NT2/D1 (cell line): ENCODE results near the gene TENM4.

Source experiments
- DNase-seq: peaks from one replicate; pipeline ENCODE4 v3.0.0-alpha.2; 2011; ENCODE audit warnings: low read depth, low spot score
- H3K27me3 ChIP-seq: 2 replicates; pipeline ENCODE4 v1.6.0; 2011; ENCODE audit warnings: mild to moderate bottlenecking; ENCODE audit not compliant: insufficient read length, insufficient read depth
- H3K36me3 ChIP-seq: 2 replicates; pipeline ENCODE4 v1.6.1; 2011; ENCODE audit warnings: mild to moderate bottlenecking, low read length, mixed read lengths; ENCODE audit not compliant: insufficient read depth, insufficient read length
- H3K4me1 ChIP-seq: 2 replicates; pipeline ENCODE4 v1.5.1; 2011; ENCODE audit not compliant: insufficient read depth, insufficient read length
- H3K4me3 ChIP-seq: 2 replicates; pipeline ENCODE4 v1.5.1; 2011; ENCODE audit warnings: low read depth; ENCODE audit not compliant: insufficient read length
- H3K9ac ChIP-seq: 2 replicates; pipeline ENCODE4 v1.6.0; 2011; ENCODE audit warnings: low read depth; ENCODE audit not compliant: insufficient read length
- H3K9me3 ChIP-seq: 2 replicates; pipeline ENCODE4 v1.5.1; 2011; ENCODE audit warnings: mild to moderate bottlenecking, low read length; ENCODE audit not compliant: insufficient read depth
- SUZ12 ChIP-seq: IDR thresholded peaks from 2 replicates; pipeline ENCODE4 v1.6.1; 2011; ENCODE audit not compliant: insufficient read length, insufficient read depth; ENCODE audit errors: extremely low read depth
- YY1 ChIP-seq: IDR thresholded peaks from 2 replicates; pipeline ENCODE4 v1.6.1; 2011; ENCODE audit not compliant: insufficient read length, insufficient read depth
- ZNF274 ChIP-seq: IDR thresholded peaks from 2 replicates; pipeline ENCODE4 v1.6.1; 2011; ENCODE audit warnings: mild to moderate bottlenecking, low read depth, low read length

TENM4 gene

GRCh38 chr11:78666675-78667160 is 774.1 kb downstream of the TENM4 start:
- H3K9ac ChIP-seq, result no peak overlapping the region
- H3K9me3 ChIP-seq, result no peaks in the 10 kb centered on the region
- H3K27me3 ChIP-seq, result no peaks in the 10 kb centered on the region
- no peak overlapping the region for H3K4me3 ChIP-seq
- DNase-seq, result no peak
- H3K4me1 ChIP-seq, result no peaks in the 10 kb centered on the region
- TF ChIP-seq SUZ12 (no peak), ZNF274 (no peak), YY1 (no peak)
- H3K36me3 ChIP-seq, result peaks cover 19% of the 10 kb centered on the region

GRCh38 chr11:78664636-78665035 is 776.2 kb downstream of the TENM4 start:
- Histone ChIP-seq H3K9ac (no peak overlapping the region), H3K4me1 (no peaks in the 10 kb centered on the region), H3K36me3 (peaks cover 14% of the 10 kb centered on the region), H3K9me3 (no peaks in the 10 kb centered on the region), H3K27me3 (no peaks in the 10 kb centered on the region), H3K4me3 (no peak overlapping the region)
- DNase-seq, result no peak
- TF ChIP-seq ZNF274 (no peak), SUZ12 (no peak), YY1 (no peak)

- H3K4me1 ChIP-seq, result no peaks in the 10 kb centered on the region
- H3K9me3 ChIP-seq, result no peaks in the 10 kb centered on the region
- no peak overlapping the region for H3K9ac ChIP-seq
- TF ChIP-seq SUZ12 (no peak), YY1 (no peak), ZNF274 (no peak)
- H3K4me3 ChIP-seq, result no peak overlapping the region
- no peaks in the 10 kb centered on the region for H3K27me3 ChIP-seq
- peaks cover 8% of the 10 kb centered on the region for H3K36me3 ChIP-seq
- no peak for DNase-seq
Measured at GRCh38 chr11:78662811-78663210, 778.0 kb downstream of the TENM4 start.

- no peak for DNase-seq
- H3K4me3 ChIP-seq, result no peak overlapping the region
- peaks cover 8% of the 10 kb centered on the region for H3K36me3 ChIP-seq
- H3K9me3 ChIP-seq, result no peaks in the 10 kb centered on the region
- no peaks in the 10 kb centered on the region for H3K27me3 ChIP-seq
- H3K4me1 ChIP-seq, result peaks cover 4% of the 10 kb centered on the region
- TF ChIP-seq YY1 (no peak), ZNF274 (no peak), SUZ12 (no peak)
- H3K9ac ChIP-seq, result no peak overlapping the region
Measured at GRCh38 chr11:78660471-78660870, 780.4 kb downstream of the TENM4 start.

- H3K9me3 ChIP-seq, result no peaks in the 10 kb centered on the region
- peaks cover 4% of the 10 kb centered on the region for H3K4me1 ChIP-seq
- DNase-seq, result no peak
- H3K36me3 ChIP-seq, result peaks cover 8% of the 10 kb centered on the region
- H3K27me3 ChIP-seq, result no peaks in the 10 kb centered on the region
- no peak overlapping the region for H3K9ac ChIP-seq
- TF ChIP-seq YY1, result no peak
- TF ChIP-seq SUZ12, result no peak
- no peak for TF ChIP-seq ZNF274
- H3K4me3 ChIP-seq, result no peak overlapping the region
Measured at GRCh38 chr11:78659326-78660270, 781.2 kb downstream of the TENM4 start.

GRCh38 chr11:78657968-78658839 is 782.6 kb downstream of the TENM4 start:
- no peak overlapping the region for H3K4me3 ChIP-seq
- H3K36me3 ChIP-seq, result peaks cover 8% of the 10 kb centered on the region
- H3K27me3 ChIP-seq, result no peaks in the 10 kb centered on the region
- no peak overlapping the region for H3K9ac ChIP-seq
- H3K4me1 ChIP-seq, result peaks cover 4% of the 10 kb centered on the region
- H3K9me3 ChIP-seq, result no peaks in the 10 kb centered on the region
- TF ChIP-seq ZNF274 (no peak), SUZ12 (no peak), YY1 (no peak)
- DNase-seq, result no peak
